Panc1 (cell line): Measurements from ENCODE around the gene VASP. TPM values are rescaled to one million over a fixed set of nuclear protein-coding genes. Genes with fewer than 3 reads are reported as not detected.

Experiments used
- ATAC-seq: fragments of 200-7000 bp; cut with Tn5 transposase; 2 replicates; pipeline ENCODE4 v1.9.1; 2020; ENCODE audit warnings: mild to moderate bottlenecking, moderate library complexity
- BruUV-seq: library from RNA; stranded (reverse); fragments of 400-500 nt; replicated peaks from 2 replicates; lab custom pipeline; 2021; lab: Mats Ljungman, UMichigan
- CTCF ChIA-PET: fragments of 300-600 bp; sonication (Branson Sonifier 250); formaldehyde crosslinking; loops from one replicate; lab custom pipeline; 2022; ENCODE audit warnings: antibody characterized with exemption; lab: Charles Lee
- POLR2A ChIA-PET: fragments of 300-600 bp; sonication (Branson Sonifier 250); formaldehyde crosslinking; loops from one replicate; lab custom pipeline; 2022; ENCODE audit warnings: antibody characterized with exemption; lab: Charles Lee
- DNase-seq: peaks from one replicate; pipeline ENCODE4 v3.0.0-alpha.2; 2010; ENCODE audit warnings: low read depth, low spot score
- H3K27ac ChIP-seq: 2 replicates; pipeline ENCODE4 v1.5.1; 2011; ENCODE audit warnings: mild to moderate bottlenecking, low read length, inconsistent platforms
- H3K27me3 ChIP-seq: fragments of 200-500 bp; sonication (Bioruptor generic); 2 replicates; pipeline ENCODE4 v1.6.0; 2014; ENCODE audit warnings: low read length, inconsistent platforms; ENCODE audit not compliant: control insufficient read depth, insufficient read depth
- H3K36me3 ChIP-seq: fragments of 200-500 bp; sonication (Bioruptor generic); 2 replicates; pipeline ENCODE4 v1.5.1; 2014; ENCODE audit warnings: inconsistent platforms, mild to moderate bottlenecking, low read length, moderate library complexity; ENCODE audit not compliant: control insufficient read depth, insufficient read depth
- H3K4me1 ChIP-seq: 2 replicates; pipeline ENCODE4 v1.5.1; 2011; ENCODE audit warnings: inconsistent platforms, mild to moderate bottlenecking, low read length, moderate library complexity; ENCODE audit not compliant: control insufficient read depth, insufficient read depth
- H3K4me3 ChIP-seq, 2 experiments: 2 replicates each; pipeline ENCODE4 v1.5.1; 2011 to 2012; ENCODE audit warnings: low read depth in 2 of 2, low read length in 2 of 2, mild to moderate bottlenecking in 2 of 2, inconsistent platforms in 1 of 2, moderate library complexity in 1 of 2
- H3K9me3 ChIP-seq: fragments of 200-500 bp; sonication (Bioruptor generic); 2 replicates; pipeline ENCODE4 v1.5.1; 2014; ENCODE audit warnings: low read depth, mild to moderate bottlenecking, inconsistent platforms, low read length, moderate library complexity; ENCODE audit not compliant: control insufficient read depth, insufficient read depth
- CTCF ChIP-seq: fragments of 450-650 bp; IDR thresholded peaks from 2 replicates; pipeline ENCODE4 v1.5.1; 2017; ENCODE audit warnings: mild to moderate bottlenecking
- POLR2AphosphoS5 ChIP-seq: IDR thresholded peaks from 2 replicates; pipeline ENCODE4 v1.6.1; 2012; ENCODE audit warnings: mild to moderate bottlenecking, low read depth, low read length, moderate library complexity
- SIN3A ChIP-seq: IDR thresholded peaks from 2 replicates; pipeline ENCODE4 v1.6.1; 2012; ENCODE audit warnings: low read depth, mild to moderate bottlenecking, low read length, moderate library complexity, borderline replicate concordance; ENCODE audit not compliant: insufficient read depth
- TCF7L2 ChIP-seq: IDR thresholded peaks from 2 replicates; pipeline ENCODE4 v1.6.1; 2011; ENCODE audit warnings: mild to moderate bottlenecking, low read depth, low read length, inconsistent platforms
- in situ Hi-C: cut with HindIII; loops from 2 replicates; pipeline ENCODE4 v1.10.0; 2016; ENCODE audit warnings: low sequenced_read_pairs, low pct_unique_long_range_greater_than_20kb
- intact Hi-C: fragments of 100-400 bp; cut with micrococcal nuclease; formaldehyde crosslinking; loops from one replicate; pipeline ENCODE4 v1.10.0; 2022; ENCODE audit not compliant: unreplicated experiment
- total RNA-seq: library from RNA; stranded (reverse); gene quantifications from one replicate; pipeline ENCODE4 v1.2.1, GENCODE V29; 2021; ENCODE audit not compliant: unreplicated experiment
- TF ChIP-seq, protein P1 (sequence below), 2 experiments: IDR thresholded peaks; 2 replicates each; pipeline ENCODE4 v1.6.1; 2011 to 2012; ENCODE audit warnings: low read depth in 2 of 2, control low read depth in 1 of 2, low read length in 1 of 2, mild to moderate bottlenecking in 1 of 2, moderate library complexity in 1 of 2; ENCODE audit not compliant: insufficient read depth in 1 of 2

Gene VASP
- total RNA-seq, 1 experiment from 2014 or later, result 101 TPM

- intact Hi-C loops (no loop called here), in situ Hi-C loops (no loop called here)
- Histone ChIP-seq H3K27ac (peak overlapping the region; percentile 93), H3K9me3 (no peaks in the 10 kb centered on the region), H3K4me1 (peaks cover 9% of the 10 kb centered on the region), H3K27me3 (no peaks in the 10 kb centered on the region), H3K4me3 (peak overlapping the region; percentile 88 to 89), H3K36me3 (peaks cover 6% of the 10 kb centered on the region; the same call in 1 of the 2 replicates)
- BruUV-seq, result TSS peak; percentile 77
- POLR2A ChIA-PET, result no interaction called here
- TF ChIP-seq SIN3A (0 out of 2 replicates have a peak, but pooled peaks have one; percentile 81), POLR2AphosphoS5 (peak; percentile 72), CTCF (peak; percentile 79; the same call in 1 of the 2 replicates), TCF7L2 (no peak)
- TF ChIP-seq, protein P1, sequence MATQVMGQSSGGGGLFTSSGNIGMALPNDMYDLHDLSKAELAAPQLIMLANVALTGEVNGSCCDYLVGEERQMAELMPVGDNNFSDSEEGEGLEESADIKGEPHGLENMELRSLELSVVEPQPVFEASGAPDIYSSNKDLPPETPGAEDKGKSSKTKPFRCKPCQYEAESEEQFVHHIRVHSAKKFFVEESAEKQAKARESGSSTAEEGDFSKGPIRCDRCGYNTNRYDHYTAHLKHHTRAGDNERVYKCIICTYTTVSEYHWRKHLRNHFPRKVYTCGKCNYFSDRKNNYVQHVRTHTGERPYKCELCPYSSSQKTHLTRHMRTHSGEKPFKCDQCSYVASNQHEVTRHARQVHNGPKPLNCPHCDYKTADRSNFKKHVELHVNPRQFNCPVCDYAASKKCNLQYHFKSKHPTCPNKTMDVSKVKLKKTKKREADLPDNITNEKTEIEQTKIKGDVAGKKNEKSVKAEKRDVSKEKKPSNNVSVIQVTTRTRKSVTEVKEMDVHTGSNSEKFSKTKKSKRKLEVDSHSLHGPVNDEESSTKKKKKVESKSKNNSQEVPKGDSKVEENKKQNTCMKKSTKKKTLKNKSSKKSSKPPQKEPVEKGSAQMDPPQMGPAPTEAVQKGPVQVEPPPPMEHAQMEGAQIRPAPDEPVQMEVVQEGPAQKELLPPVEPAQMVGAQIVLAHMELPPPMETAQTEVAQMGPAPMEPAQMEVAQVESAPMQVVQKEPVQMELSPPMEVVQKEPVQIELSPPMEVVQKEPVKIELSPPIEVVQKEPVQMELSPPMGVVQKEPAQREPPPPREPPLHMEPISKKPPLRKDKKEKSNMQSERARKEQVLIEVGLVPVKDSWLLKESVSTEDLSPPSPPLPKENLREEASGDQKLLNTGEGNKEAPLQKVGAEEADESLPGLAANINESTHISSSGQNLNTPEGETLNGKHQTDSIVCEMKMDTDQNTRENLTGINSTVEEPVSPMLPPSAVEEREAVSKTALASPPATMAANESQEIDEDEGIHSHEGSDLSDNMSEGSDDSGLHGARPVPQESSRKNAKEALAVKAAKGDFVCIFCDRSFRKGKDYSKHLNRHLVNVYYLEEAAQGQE (IDR thresholded peaks at IDR 0.05; ENCODE audit: insufficient read depth in 1 of 2, low read depth in 2 of 2, low read length in 1 of 2), result no peak
- ATAC-seq (peak; percentile 87), DNase-seq (peak; percentile 46)
- CTCF ChIA-PET, result interaction anchor here (0.7 kb wide), 1 partner anchor 66 kb away, joined by 4 read pairs; no protein-coding TSS in a partner anchor
Observed at GRCh38 chr19:45506246-45506988, 862 bp upstream of the VASP start.

- peaks cover 12% of the 10 kb centered on the region for H3K4me1 ChIP-seq
- H3K9me3 ChIP-seq, result no peaks in the 10 kb centered on the region
- ATAC-seq (no peak), DNase-seq (no peak)
- CTCF ChIA-PET, result no interaction called here
- H3K4me3 ChIP-seq, result peak overlapping the region; percentile 88 to 89
- TF ChIP-seq SIN3A, result no peak
- TF ChIP-seq TCF7L2, result no peak
- TF ChIP-seq, protein P1 (IDR thresholded peaks at IDR 0.05; ENCODE audit: insufficient read depth in 1 of 2, low read depth in 2 of 2, low read length in 1 of 2), result no peak
- no peak for TF ChIP-seq CTCF
- TF ChIP-seq POLR2AphosphoS5, result no peak
- H3K36me3 ChIP-seq, result peaks cover 6% of the 10 kb centered on the region; the same call in 1 of the 2 replicates
- intact Hi-C loops (no loop called here), in situ Hi-C loops (no loop called here)
- H3K27me3 ChIP-seq, result no peaks in the 10 kb centered on the region
- no TSS peak for BruUV-seq
- H3K27ac ChIP-seq, result peak overlapping the region; percentile 90
- POLR2A ChIA-PET, result no interaction called here
Observed at GRCh38 chr19:45507872-45508416, 665 bp downstream of the VASP start.
